GM12875 (cell line): ENCODE data around the gene RNASE8.

Experiments
- H3K4me3 ChIP-seq: one replicate; pipeline ENCODE4 v1.5.1; 2011; ENCODE audit warnings: low read depth, low read length, control low read depth
- CTCF ChIP-seq: IDR thresholded peaks from 2 replicates; pipeline ENCODE4 v1.5.1; 2011; ENCODE audit warnings: low read depth, mild to moderate bottlenecking, control low read depth, inconsistent platforms, low read length, moderate library complexity, borderline replicate concordance; ENCODE audit not compliant: insufficient read depth

Gene RNASE8

DNA sequence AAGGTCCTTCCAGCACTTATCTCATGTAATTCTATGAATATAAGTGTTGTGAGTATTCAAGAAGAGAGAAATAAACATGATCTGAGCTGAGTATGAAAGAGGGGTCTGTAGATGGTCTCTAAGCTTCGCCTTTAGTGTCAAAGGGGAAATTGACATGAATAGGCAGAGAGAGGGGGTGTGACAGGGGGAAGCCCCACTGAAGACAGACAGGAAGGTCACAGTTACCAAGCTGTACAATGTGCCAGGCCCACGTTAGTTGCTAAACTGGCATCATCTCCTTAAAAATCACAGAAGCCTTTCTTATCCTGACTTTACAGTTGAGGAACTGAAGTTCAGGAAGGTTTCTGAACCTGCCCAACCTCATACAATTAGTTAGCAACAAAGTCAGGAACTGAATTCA, 20.1 kb downstream of the RNASE8 start:
- no peak for TF ChIP-seq CTCF
- no peak overlapping the region for H3K4me3 ChIP-seq

- H3K4me3 ChIP-seq, result no peak overlapping the region
- TF ChIP-seq CTCF, result no peak
Observed at GRCh38 chr14:21078287-21078686, 20.7 kb downstream of the RNASE8 start.

DNA sequence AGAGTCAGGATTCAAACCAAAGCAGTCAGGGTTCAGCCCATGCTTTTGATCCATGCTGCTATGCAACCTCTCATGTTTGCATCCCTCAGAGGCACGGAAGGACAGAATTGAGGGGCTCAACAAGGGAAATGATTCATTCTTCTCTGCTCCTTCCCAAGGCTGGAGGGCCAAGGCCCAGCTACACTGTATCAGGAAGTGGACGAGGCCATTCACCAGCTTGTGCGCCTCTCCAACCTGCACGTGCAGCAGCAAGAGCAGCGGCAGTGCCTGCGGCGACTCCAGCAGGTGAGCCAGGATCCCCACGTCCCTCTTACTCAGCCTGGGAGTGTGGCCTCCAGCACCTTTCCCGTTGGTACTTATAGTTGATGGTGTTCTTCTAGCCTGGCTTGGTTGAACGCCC, 21.1 kb downstream of the RNASE8 start:
- TF ChIP-seq CTCF, result no peak
- no peak overlapping the region for H3K4me3 ChIP-seq

DNA sequence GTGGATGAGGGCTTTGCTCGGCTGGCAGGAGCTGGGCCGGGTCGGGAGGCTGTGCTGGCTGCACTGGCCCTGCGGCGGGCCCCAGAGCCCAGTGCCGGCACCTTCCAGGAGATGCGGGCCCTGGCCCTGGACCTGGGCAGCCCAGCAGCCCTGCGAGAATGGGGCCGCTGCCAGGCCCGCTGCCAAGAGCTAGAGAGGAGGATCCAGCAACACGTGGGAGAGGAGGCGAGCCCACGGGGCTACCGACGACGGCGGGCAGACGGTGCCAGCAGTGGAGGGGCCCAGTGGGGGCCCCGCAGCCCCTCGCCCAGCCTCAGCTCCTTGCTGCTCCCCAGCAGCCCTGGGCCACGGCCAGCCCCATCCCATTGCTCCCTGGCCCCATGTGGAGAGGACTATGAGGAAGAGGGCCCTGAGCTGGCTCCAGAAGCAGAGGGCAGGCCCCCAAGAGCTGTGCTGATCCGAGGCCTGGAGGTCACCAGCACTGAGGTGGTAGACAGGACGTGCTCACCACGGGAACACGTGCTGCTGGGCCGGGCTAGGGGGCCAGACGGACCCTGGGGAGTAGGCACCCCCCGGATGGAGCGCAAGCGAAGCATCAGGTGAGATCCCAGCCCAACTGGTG, 24.0 kb downstream of the RNASE8 start:
- H3K4me3 ChIP-seq, result no peak overlapping the region
- TF ChIP-seq CTCF, result no peak

DNA sequence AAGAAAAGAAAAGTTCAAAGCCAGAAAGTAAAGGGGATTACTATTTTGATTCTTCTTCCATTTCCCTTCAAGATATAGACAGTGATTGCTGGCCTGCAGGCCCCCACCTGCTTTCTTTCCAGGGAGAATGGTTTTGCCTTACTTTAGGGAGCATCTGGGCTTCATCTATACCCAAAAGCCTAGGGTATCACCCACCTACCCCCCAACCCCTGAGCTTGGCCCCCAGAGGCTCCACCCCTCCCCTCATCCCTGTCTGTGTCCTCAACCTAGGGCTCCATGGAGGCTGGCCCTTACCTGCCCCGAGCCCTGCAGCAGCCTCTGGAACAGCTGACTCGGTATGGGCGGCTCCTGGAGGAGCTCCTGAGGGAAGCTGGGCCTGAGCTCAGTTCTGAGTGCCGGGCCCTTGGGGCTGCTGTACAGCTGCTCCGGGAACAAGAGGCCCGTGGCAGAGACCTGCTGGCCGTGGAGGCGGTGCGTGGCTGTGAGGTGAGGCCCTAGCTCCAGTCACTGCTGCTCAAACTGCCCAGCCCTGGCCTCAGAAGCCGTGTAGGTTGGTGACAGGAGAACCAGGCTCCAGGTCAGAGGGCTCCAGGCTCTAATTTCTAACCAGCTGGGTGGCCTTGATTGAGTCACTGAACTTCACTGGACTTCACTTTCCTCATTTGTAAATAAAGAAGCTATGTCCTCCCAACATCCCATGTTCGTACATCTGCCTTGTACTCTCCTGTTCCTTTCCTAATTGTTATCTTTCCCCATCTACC, 26.1 kb downstream of the RNASE8 start:
- no peak for TF ChIP-seq CTCF
- no peak overlapping the region for H3K4me3 ChIP-seq

GRCh38 chr14:21084396-21084795, 26.8 kb downstream of the RNASE8 start:
- TF ChIP-seq CTCF, result no peak
- no peak overlapping the region for H3K4me3 ChIP-seq
